ENCODE results near the gene NCDN. TPM values are rescaled to one million over a fixed set of nuclear protein-coding genes. Genes with fewer than 3 reads are reported as not detected.

NCDN gene
- total RNA-seq, 1 donor, result 30.0 TPM

GRCh38 chr1:35558374-35559316, 1.0 kb downstream of the NCDN start:
- Histone ChIP-seq H4K20me1 (ENCODE audit: insufficient read depth, low read length) (peaks cover 54% of the 10 kb centered on the region), H3K4me2 (ENCODE audit: insufficient read depth, low read length) (peak overlapping the region; percentile 88), H3K36me3 (ENCODE audit: insufficient read depth, low read length) (peaks cover 14% of the 10 kb centered on the region), H3K79me2 (ENCODE audit: insufficient read depth, low read length) (peaks cover 47% of the 10 kb centered on the region), H3K27me3 (ENCODE audit: insufficient read depth, low read length) (no peaks in the 10 kb centered on the region), H3K9me3 (ENCODE audit: low read depth, low read length) (no peaks in the 10 kb centered on the region), H3K27ac (ENCODE audit: low read depth, low read length) (peak overlapping the region; percentile 80), H2AFZ (ENCODE audit: low read length) (no peak overlapping the region), H3K4me1 (ENCODE audit: insufficient read depth, low read length) (peaks cover 48% of the 10 kb centered on the region), H3K4me3 (ENCODE audit: insufficient read depth, low read length) (peak overlapping the region; percentile 80)
- peak; percentile 6 for TF ChIP-seq CTCF (IDR thresholded peaks at IDR 0.05; ENCODE audit: extremely low read depth, low read depth, low read length)
- DNase-seq (ENCODE audit: insufficient read length, low spot score, missing footprints), result peak; percentile 89

GRCh38 chr1:35559317-35559944, 1.8 kb downstream of the NCDN start:
- H3K27me3 ChIP-seq (ENCODE audit: insufficient read depth, low read length), result no peaks in the 10 kb centered on the region
- H3K9me3 ChIP-seq (ENCODE audit: low read depth, low read length), result no peaks in the 10 kb centered on the region
- H2AFZ ChIP-seq (ENCODE audit: low read length), result no peak overlapping the region
- peak; percentile 83 for DNase-seq (ENCODE audit: insufficient read length, low spot score, missing footprints)
- peaks cover 39% of the 10 kb centered on the region for H3K79me2 ChIP-seq (ENCODE audit: insufficient read depth, low read length)
- peak overlapping the region; percentile 80 for H3K4me3 ChIP-seq (ENCODE audit: insufficient read depth, low read length)
- H4K20me1 ChIP-seq (ENCODE audit: insufficient read depth, low read length), result peaks cover 60% of the 10 kb centered on the region
- no peak for TF ChIP-seq CTCF (IDR thresholded peaks at IDR 0.05; ENCODE audit: extremely low read depth, low read depth, low read length)
- H3K27ac ChIP-seq (ENCODE audit: low read depth, low read length), result no peak overlapping the region
- peaks cover 45% of the 10 kb centered on the region for H3K4me1 ChIP-seq (ENCODE audit: insufficient read depth, low read length)
- peaks cover 18% of the 10 kb centered on the region for H3K36me3 ChIP-seq (ENCODE audit: insufficient read depth, low read length)
- peak overlapping the region; percentile 88 for H3K4me2 ChIP-seq (ENCODE audit: insufficient read depth, low read length)

- Histone ChIP-seq H3K4me1 (ENCODE audit: insufficient read depth, low read length) (peaks cover 34% of the 10 kb centered on the region), H3K4me2 (ENCODE audit: insufficient read depth, low read length) (peak overlapping the region; percentile 41), H3K27me3 (ENCODE audit: insufficient read depth, low read length) (no peaks in the 10 kb centered on the region), H4K20me1 (ENCODE audit: insufficient read depth, low read length) (peaks cover 67% of the 10 kb centered on the region), H2AFZ (ENCODE audit: low read length) (no peak overlapping the region), H3K27ac (ENCODE audit: low read depth, low read length) (no peak overlapping the region), H3K4me3 (ENCODE audit: insufficient read depth, low read length) (peak overlapping the region; percentile 7), H3K36me3 (ENCODE audit: insufficient read depth, low read length) (peaks cover 27% of the 10 kb centered on the region), H3K79me2 (ENCODE audit: insufficient read depth, low read length) (peaks cover 32% of the 10 kb centered on the region), H3K9me3 (ENCODE audit: low read depth, low read length) (no peaks in the 10 kb centered on the region)
- no peak for TF ChIP-seq CTCF (IDR thresholded peaks at IDR 0.05; ENCODE audit: extremely low read depth, low read depth, low read length)
- DNase-seq (ENCODE audit: insufficient read length, low spot score, missing footprints), result no peak
These were observed 2.9 kb downstream of the NCDN start for GRCh38 chr1:35560256-35561225.

Data from osteoblast (primary cell).